Fibroblast of the aortic adventitia (primary cell): Measurements from ENCODE around the gene SYNGAP1. TPM values are rescaled to one million over a fixed set of nuclear protein-coding genes. Genes with fewer than 3 reads are reported as not detected.

Experiments used
- DNase-seq: peaks from one replicate; pipeline ENCODE4 v3.0.0-alpha.2; 2010; ENCODE audit warnings: low read depth
- H3K4me3 ChIP-seq: 2 replicates; pipeline ENCODE4 v1.5.1; 2011; ENCODE audit warnings: low read depth, mild to moderate bottlenecking, control low read depth, low read length, moderate library complexity
- CTCF ChIP-seq: IDR thresholded peaks from 2 replicates; pipeline ENCODE4 v1.5.1; 2011; ENCODE audit warnings: mild to moderate bottlenecking, low read length, control low read depth, inconsistent platforms; ENCODE audit not compliant: insufficient read depth
- total RNA-seq: library from RNA; depleted of rRNA; stranded (reverse); fragments of >200 nt; gene quantifications from 2 replicates; pipeline ENCODE4 v1.2.3, GENCODE V29; 2012; ENCODE audit warnings: low replicate concordance

The SYNGAP1 gene
- total RNA-seq, 1 donor, result 7.6 TPM

DNA sequence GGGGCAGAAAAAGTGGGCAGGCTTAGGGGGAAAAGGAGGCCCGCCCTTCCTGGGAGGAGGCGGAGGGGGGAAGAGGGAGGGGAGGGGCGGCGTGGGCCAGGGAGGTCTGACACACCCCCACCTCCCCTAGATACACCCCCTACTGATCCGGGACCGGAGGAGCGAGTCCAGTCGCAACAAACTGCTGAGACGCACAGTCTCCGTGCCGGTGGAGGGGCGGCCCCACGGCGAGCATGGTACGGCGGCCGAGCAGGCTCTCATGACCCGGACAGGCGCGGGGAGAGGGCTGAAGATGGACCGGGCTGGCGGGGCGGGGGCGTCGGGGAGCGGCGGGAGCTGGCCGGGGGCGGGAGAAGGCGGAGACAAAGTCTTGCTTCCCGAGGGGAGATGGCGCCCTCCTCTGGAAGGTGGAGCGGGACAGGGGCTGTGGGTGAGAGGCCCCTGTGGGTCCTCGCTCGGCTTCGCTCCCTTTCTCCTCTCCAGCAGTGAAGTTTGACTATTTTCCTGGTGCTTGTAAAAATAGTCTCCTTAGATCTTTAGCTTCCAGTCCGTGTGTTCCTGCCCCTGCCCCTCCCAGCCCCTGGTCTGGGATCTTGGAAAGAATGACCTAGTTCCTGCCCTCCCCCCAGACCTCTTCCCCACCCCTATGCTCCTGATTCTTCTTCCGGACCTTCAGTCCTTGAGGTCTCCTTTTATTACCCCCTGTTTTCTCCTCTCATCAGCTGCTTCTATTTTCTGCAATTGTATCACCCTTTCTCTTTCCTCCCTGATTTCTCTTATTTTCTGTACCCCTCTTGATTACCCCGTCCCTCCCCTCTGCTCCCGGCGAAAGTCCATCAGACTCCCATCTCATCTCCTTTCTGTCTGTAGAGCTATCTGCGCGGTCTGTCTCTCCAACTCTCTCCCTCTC, 6.1 kb downstream of the SYNGAP1 start:
- peak; percentile 75 for TF ChIP-seq CTCF
- DNase-seq, result peak; percentile 78
- peak overlapping the region; percentile 74 for H3K4me3 ChIP-seq

DNA sequence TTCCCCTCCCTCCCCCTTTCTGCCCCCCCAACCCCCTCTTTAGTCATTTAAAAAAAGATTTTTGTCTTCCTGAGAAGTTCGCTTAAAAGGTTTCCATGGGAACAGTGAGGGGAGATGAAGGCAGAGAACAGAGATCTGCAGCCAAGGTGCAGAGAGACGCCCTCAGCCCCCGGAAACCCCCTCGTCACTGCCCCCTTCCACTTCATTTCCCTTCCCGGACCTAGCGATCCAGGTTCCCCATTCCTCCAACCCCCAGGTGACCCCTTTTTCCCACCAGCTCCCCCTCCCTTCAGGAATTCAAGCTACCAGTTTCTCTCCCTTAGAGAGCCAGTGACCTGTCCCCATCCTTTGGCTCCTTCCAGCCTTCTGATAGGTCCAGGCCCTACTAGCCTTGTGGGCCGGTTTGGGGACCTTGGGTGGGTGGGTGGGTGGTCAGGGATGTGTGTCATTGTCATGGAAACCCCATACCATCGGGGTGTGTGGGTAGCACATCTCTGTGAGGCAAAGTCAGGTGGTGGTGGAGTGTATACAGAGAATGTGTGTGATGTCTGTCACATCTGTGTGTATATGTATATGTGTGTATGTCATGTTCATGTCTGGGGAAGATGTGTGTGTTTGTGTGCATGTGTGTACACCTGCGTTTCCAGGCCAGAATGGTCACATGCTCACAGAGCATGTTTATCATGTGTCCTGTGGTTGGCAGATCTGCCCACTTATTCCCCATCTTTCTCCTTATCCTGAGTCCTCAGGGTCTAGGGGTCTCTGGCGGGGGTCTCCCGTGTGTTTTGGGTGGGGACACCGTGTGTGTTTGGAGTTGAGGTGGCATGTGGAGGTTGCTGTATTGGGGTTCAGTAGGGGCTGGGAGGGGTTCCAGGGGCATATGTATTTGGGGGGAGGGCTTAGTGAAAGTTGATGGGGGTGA, 7.0 kb downstream of the SYNGAP1 start:
- TF ChIP-seq CTCF, result no peak
- H3K4me3 ChIP-seq, result peak overlapping the region; percentile 74
- no peak for DNase-seq

DNA sequence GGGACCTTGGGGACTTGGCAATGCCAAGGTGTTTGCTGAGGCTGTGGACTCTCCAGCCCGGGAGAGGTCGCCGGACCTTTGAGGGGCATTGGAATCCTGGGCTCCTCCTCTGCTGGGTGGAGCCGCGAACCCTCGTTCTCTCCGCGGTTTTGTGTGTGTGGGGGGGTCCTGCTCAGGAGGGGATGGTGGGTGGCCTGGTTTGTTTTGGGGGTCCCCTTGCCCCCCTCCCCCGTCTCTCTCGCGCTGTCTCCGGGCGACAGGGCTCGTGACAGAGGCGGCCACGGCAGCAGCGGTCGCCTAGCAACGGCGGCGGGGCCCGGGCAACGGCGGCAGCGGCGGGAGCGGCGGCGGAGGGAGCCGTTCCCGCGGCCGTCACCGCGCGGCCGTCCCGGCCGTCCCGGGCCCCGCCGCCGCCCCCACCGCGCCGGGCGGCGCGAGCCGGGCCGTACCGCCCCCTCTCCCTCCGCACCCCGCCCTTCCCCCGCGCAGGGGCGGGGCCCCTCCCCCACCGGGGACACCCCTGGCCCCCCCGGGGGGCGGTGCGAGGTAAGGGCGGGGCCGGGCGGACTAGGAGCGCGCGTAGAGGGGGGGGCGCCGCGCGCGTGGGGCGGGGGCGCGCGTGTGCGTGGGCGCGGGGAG, 7.8 kb downstream of the SYNGAP1 start:
- no peak for DNase-seq
- H3K4me3 ChIP-seq, result peak overlapping the region; percentile 74
- TF ChIP-seq CTCF, result no peak

DNA sequence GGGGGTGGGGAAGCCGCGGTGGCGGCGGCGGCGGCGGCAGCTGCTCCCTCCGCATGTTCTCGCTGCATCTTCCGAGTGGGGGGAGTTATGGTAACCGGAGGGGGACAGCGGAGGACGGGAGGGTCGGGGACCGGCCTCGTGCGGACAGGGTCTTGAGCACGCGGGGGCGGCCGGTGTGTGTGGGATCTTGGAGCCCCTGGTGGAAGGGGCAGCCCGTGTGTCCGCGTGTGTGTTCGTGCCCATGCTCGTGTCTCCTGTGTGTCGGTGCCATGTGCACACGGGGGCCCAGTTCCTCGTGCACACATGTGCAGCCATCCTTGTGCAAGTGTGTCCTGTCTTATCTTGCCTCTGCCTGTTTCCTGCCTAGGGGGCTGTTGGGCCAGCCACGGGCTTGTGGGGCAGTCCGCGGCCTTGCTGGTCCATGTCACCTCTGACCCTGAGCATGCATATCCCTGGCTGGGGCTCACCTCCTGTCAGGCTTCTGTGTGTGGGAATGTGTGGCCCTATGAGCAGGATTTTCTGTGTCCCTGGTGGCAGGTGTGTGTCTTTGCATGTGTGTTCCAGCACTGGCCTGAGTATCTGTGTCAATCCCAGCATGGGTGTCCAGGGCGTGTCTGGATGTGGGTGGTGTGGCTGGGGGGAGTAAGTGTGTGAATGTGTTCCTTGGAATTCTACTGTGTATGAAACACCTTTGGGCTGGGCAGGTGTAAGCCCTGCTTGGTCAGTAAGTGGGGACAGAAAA, 8.5 kb downstream of the SYNGAP1 start:
- no peak for DNase-seq
- peak; percentile 33 for TF ChIP-seq CTCF
- H3K4me3 ChIP-seq, result peak overlapping the region; percentile 74

DNA sequence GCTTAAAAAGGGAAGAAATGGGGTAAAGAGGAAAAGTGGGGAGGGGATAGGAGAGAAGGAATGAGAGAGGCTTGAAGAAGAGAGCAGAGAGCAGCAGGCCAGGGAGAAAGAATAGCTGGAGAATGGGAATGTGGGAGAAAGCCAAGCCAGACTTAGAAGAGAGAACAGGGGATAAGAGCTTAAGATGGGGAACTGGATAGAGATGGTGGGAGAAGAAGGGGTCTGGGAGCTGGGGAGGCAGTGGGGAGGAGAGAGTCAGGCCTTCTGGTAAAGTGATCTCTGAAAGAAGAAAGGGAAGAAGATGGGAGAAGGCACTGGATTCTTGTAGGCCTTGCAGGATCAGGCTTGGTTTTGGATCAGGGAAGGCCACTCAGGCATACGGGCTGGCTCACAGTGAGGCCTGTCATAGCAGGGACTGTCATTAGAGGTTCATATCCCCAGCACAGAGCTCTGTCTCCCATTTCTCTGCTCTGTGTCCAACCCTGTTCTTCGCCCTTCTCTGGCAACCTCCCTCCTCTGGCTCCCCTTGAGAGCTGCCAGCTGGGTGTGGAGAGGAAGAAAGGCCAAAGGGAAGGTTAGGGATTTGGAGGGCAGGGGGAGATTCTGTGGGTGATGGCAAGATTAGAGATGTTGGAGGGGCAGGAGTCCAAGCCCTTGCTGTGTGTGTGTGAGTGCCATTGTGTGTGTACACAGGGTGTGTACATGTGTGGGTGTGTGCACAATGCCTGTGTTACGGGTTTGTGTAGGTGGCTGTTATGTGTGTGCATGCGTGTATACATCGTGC, 9.3 kb downstream of the SYNGAP1 start:
- peak overlapping the region; percentile 74 for H3K4me3 ChIP-seq
- TF ChIP-seq CTCF, result no peak
- DNase-seq, result no peak

DNA sequence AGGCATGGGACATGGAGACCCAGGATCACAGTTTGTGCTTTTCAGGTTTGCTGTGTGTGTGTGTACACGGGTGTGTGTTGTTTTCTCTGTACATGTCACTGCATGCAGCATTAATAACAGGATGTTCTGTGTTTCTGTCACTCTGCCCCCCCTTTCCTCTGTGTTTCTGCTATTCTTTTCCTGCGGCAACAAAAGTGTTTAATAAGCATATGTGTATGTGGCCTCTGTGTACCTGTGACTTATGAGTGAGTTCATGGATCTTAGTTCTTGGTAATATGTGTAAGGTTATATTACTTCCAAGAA, 9.8 kb downstream of the SYNGAP1 start:
- H3K4me3 ChIP-seq, result no peak overlapping the region
- DNase-seq, result no peak
- no peak for TF ChIP-seq CTCF
